C4-2B (cell line): ENCODE results near the gene ROBO3.

Experiments used
- CTCF ChIP-seq: fragments of 450-650 bp; conservative IDR thresholded peaks from 2 replicates; pipeline ENCODE4 v1.5.1; 2017; ENCODE audit warnings: mild to moderate bottlenecking
- ZFX ChIP-seq: fragments of 450-650 bp; IDR thresholded peaks from 2 replicates; pipeline ENCODE4 v1.6.1; 2017

DNA sequence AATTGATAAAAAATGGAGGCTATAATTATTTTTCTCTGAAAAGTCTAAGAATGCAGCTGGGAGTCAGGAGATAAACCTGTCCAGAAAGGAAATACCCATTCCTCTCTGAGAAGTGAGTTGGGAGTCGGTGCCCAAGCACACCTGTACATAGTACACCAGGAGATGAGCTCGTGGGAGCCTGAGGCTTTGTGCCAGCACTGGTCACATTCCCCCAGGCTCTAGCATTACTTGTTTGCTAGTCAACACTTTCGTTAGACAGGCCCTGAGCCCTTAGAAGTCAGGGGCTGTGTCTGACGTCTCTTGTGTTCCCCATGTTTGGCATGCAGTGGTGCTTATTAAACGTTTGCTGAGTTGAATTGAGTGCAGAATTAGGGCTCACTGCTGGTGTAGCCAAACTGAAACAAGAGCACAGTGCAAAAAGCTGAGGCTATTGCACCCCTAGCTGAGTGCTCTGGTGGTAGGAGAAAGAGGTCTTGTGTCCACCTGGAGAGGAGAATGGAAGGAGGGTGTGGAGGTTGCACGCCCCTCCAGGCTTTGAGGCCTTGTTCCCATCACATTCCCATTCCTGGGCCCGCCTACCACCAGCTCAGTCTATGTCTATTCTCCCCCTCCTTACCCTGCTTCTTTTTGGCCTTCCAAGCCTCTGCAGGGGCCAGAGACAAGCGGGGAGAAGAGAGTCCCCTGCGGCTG, 25.6 kb downstream of the ROBO3 start:
- TF ChIP-seq CTCF = no peak
- no peak for TF ChIP-seq ZFX
